Measurements from ENCODE around the gene SLC19A2. TPM values are rescaled to one million over a fixed set of nuclear protein-coding genes. Genes with fewer than 3 reads are reported as not detected.
A peak's percentile ranks its signal among the peaks of the same experiment; 100 is the strongest.

The SLC19A2 gene
- total and polyA plus RNA-seq, 2 donors from 2014 or later = 7.8 to 10.9 TPM

GRCh38 chr1:169466259-169467230 is 19.2 kb downstream of the SLC19A2 start:
- Histone ChIP-seq H3K9ac (ENCODE audit: low read length in 3 of 3) (no peak overlapping the region), H3K4me1 (ENCODE audit: control insufficient read depth in 2 of 3, insufficient read depth in 2 of 3, low read depth in 1 of 3, low read length in 3 of 3) (no peaks in the 10 kb centered on the region), H3K4me3 (ENCODE audit: low read length in 3 of 3) (no peak overlapping the region), H3K27ac (ENCODE audit: low read depth in 2 of 2, low read length in 2 of 2) (no peak overlapping the region), H3K36me3 (ENCODE audit: control insufficient read depth in 2 of 3, insufficient read depth in 3 of 3, low read length in 3 of 3) (peaks cover 0 to 11% (median 2%) of the 10 kb centered on the region in 3 donors), H3K9me3 (ENCODE audit: control insufficient read depth in 2 of 3, insufficient read depth in 1 of 3, low read length in 3 of 3) (no peaks in the 10 kb centered on the region), H3K27me3 (ENCODE audit: control insufficient read depth, insufficient read depth, low read length) (no peaks in the 10 kb centered on the region)
- DNase-seq (peak in 2 of 5 donors; percentile 29 to 44), FAIRE-seq (no peak)
- TF ChIP-seq, protein P1, sequence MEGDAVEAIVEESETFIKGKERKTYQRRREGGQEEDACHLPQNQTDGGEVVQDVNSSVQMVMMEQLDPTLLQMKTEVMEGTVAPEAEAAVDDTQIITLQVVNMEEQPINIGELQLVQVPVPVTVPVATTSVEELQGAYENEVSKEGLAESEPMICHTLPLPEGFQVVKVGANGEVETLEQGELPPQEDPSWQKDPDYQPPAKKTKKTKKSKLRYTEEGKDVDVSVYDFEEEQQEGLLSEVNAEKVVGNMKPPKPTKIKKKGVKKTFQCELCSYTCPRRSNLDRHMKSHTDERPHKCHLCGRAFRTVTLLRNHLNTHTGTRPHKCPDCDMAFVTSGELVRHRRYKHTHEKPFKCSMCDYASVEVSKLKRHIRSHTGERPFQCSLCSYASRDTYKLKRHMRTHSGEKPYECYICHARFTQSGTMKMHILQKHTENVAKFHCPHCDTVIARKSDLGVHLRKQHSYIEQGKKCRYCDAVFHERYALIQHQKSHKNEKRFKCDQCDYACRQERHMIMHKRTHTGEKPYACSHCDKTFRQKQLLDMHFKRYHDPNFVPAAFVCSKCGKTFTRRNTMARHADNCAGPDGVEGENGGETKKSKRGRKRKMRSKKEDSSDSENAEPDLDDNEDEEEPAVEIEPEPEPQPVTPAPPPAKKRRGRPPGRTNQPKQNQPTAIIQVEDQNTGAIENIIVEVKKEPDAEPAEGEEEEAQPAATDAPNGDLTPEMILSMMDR (IDR thresholded peaks at IDR 0.05; ENCODE audit: borderline replicate concordance, extremely low read depth, insufficient read depth) = peak; percentile 19
- intact Hi-C loops (cut with DNase I) = loop anchor here (10.0 kb wide), 1 partner anchor 78 kb away; no protein-coding TSS in a partner anchor

GRCh38 chr1:169465281-169465680 is 20.5 kb downstream of the SLC19A2 start:
- DNase-seq (no peak), FAIRE-seq (no peak)
- Histone ChIP-seq H3K27me3 (ENCODE audit: control insufficient read depth, insufficient read depth, low read length) (peaks cover 2% of the 10 kb centered on the region), H3K27ac (ENCODE audit: low read depth in 2 of 2, low read length in 2 of 2) (no peak overlapping the region), H3K9ac (ENCODE audit: low read length in 3 of 3) (no peak overlapping the region), H3K4me1 (ENCODE audit: control insufficient read depth in 2 of 3, insufficient read depth in 2 of 3, low read depth in 1 of 3, low read length in 3 of 3) (no peaks in the 10 kb centered on the region), H3K36me3 (ENCODE audit: control insufficient read depth in 2 of 3, insufficient read depth in 3 of 3, low read length in 3 of 3) (peaks cover 0 to 11% (median 2%) of the 10 kb centered on the region in 3 donors), H3K9me3 (ENCODE audit: control insufficient read depth in 2 of 3, insufficient read depth in 1 of 3, low read length in 3 of 3) (no peaks in the 10 kb centered on the region), H3K4me3 (ENCODE audit: low read length in 3 of 3) (no peak overlapping the region)
- intact Hi-C loops (cut with DNase I) = loop anchor here (10.0 kb wide), 1 partner anchor 80 kb away; no protein-coding TSS in a partner anchor
- TF ChIP-seq, protein P1 (IDR thresholded peaks at IDR 0.05; ENCODE audit: borderline replicate concordance, extremely low read depth, insufficient read depth) = no peak

DNA sequence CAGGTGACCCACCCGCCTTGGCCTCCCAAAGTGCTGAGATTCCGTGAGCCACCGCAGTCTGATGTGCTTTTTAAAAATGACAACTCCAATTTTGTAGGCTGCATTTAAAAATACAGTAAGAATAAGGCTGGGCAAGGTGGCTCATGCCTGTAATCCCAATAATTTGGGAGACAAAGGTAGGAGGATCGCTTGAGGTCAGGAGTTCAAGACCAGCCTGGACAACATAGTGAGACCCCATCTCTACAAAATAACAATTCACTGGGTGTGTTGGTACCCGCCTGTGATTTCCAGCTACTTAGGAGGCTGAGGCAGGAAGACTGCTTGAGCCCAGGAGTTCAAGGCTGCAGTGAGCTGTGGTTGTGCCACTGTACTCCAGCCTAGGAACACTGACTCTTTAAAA is 23.4 kb downstream of the SLC19A2 start:
- TF ChIP-seq, protein P1 (IDR thresholded peaks at IDR 0.05; ENCODE audit: borderline replicate concordance, extremely low read depth, insufficient read depth) = no peak
- no peak for FAIRE-seq
- DNase-seq = no peak
- Histone ChIP-seq H3K4me1 (ENCODE audit: control insufficient read depth in 2 of 3, insufficient read depth in 2 of 3, low read depth in 1 of 3, low read length in 3 of 3) (no peaks in the 10 kb centered on the region), H3K27me3 (ENCODE audit: control insufficient read depth, insufficient read depth, low read length) (peaks cover 4% of the 10 kb centered on the region), H3K9ac (ENCODE audit: low read length in 3 of 3) (no peak overlapping the region), H3K4me3 (ENCODE audit: low read length in 3 of 3) (no peak overlapping the region), H3K27ac (ENCODE audit: low read depth in 2 of 2, low read length in 2 of 2) (no peak overlapping the region), H3K9me3 (ENCODE audit: control insufficient read depth in 2 of 3, insufficient read depth in 1 of 3, low read length in 3 of 3) (peaks cover 0 to 2% (median under 1%) of the 10 kb centered on the region in 3 donors), H3K36me3 (ENCODE audit: control insufficient read depth in 2 of 3, insufficient read depth in 3 of 3, low read length in 3 of 3) (peaks cover 0 to 6% (median 2%) of the 10 kb centered on the region in 3 donors)
- intact Hi-C loops (cut with DNase I) = loop anchor here (10.0 kb wide), 1 partner anchor 82 kb away; no protein-coding TSS in a partner anchor

Data from kidney (tissue), 14 donors.